WTC11 (cell line): Measurements from ENCODE around the gene IGF2BP1. TPM values are rescaled to one million over a fixed set of nuclear protein-coding genes. Genes with fewer than 3 reads are reported as not detected.

Source experiments
- ATAC-seq: fragments of 200-7000 bp; cut with Tn5 transposase; 2 replicates; pipeline ENCODE4 v1.10.0; 2021; ENCODE audit warnings: mild to moderate bottlenecking, moderate library complexity
- CTCF ChIA-PET: fragments of 300-600 bp; sonication (Branson Sonifier 250); formaldehyde crosslinking; loops from one replicate; lab custom pipeline; 2021; ENCODE audit warnings: antibody characterized with exemption; lab: Charles Lee
- POLR2A ChIA-PET: fragments of 350-600 bp; sonication (Branson Sonifier 250); formaldehyde crosslinking; loops from one replicate; lab custom pipeline; 2021; ENCODE audit warnings: antibody characterized with exemption; lab: Charles Lee
- DNase-seq: peaks from one replicate; pipeline ENCODE4 v3.0.0; 2021; ENCODE audit warnings: low spot score
- H3K27ac Mint-ChIP-seq: 2 replicates; pipeline ENCODE4 v1.8.0; 2021; ENCODE audit warnings: mixed read lengths
- H3K27me3 Mint-ChIP-seq: 2 replicates; pipeline ENCODE4 v1.8.0; 2021; ENCODE audit warnings: low read depth, mild to moderate bottlenecking, moderate library complexity, mixed read lengths
- H3K36me3 Mint-ChIP-seq: 2 replicates; pipeline ENCODE4 v1.8.0; 2021; ENCODE audit warnings: mixed read lengths
- H3K4me1 Mint-ChIP-seq: 2 replicates; pipeline ENCODE4 v1.8.0; 2022; ENCODE audit warnings: mixed read lengths
- H3K4me3 Mint-ChIP-seq: 2 replicates; pipeline ENCODE4 v1.8.0; 2021; ENCODE audit warnings: mild to moderate bottlenecking, moderate library complexity, mixed read lengths
- H3K9me3 Mint-ChIP-seq: 2 replicates; pipeline ENCODE4 v1.8.0; 2021; ENCODE audit warnings: mixed read lengths
- ATF1 ChIP-seq: sonication (generic); formaldehyde crosslinking; IDR thresholded peaks from 2 replicates; pipeline ENCODE4 v1.8.1; 2023; ENCODE audit warnings: mild to moderate bottlenecking, moderate library complexity, missing genetic modification reagents
- ATF6 ChIP-seq: sonication (generic); formaldehyde crosslinking; IDR thresholded peaks from 2 replicates; pipeline ENCODE4 v1.8.1; 2023; ENCODE audit warnings: mild to moderate bottlenecking, missing genetic modification reagents
- CDX4 ChIP-seq: fragments of 250-450 bp; sonication (Bioruptor Pico); IDR thresholded peaks from 2 replicates; pipeline ENCODE4 v1.9.0; 2021; ENCODE audit warnings: moderate library complexity, mild to moderate bottlenecking, inconsistent platforms, borderline replicate concordance
- E2F4 ChIP-seq: sonication (generic); formaldehyde crosslinking; IDR thresholded peaks from 2 replicates; pipeline ENCODE4 v1.8.1; 2022; ENCODE audit warnings: low read depth, mild to moderate bottlenecking, moderate library complexity, missing genetic modification reagents, borderline replicate concordance
- E2F5 ChIP-seq: sonication (generic); formaldehyde crosslinking; IDR thresholded peaks from 2 replicates; pipeline ENCODE4 v1.8.1; 2022; ENCODE audit warnings: mild to moderate bottlenecking, moderate library complexity, missing genetic modification reagents
- ELF4 ChIP-seq: sonication (generic); formaldehyde crosslinking; IDR thresholded peaks from 2 replicates; pipeline ENCODE4 v1.8.1; 2022; ENCODE audit warnings: low read depth, mild to moderate bottlenecking, moderate library complexity, missing genetic modification reagents
- EMX1 ChIP-seq: fragments of 250-450 bp; sonication (Bioruptor Pico); IDR thresholded peaks from 2 replicates; pipeline ENCODE4 v1.8.0; 2021; ENCODE audit warnings: mild to moderate bottlenecking
- ERG ChIP-seq: fragments of 250-450 bp; sonication (Bioruptor Pico); IDR thresholded peaks from 2 replicates; pipeline ENCODE4 v1.8.0; 2021; ENCODE audit warnings: mild to moderate bottlenecking
- MXD4 ChIP-seq: fragments of 250-450 bp; sonication (Bioruptor Pico); IDR thresholded peaks from 2 replicates; pipeline ENCODE4 v1.8.0; 2021; ENCODE audit warnings: mild to moderate bottlenecking, moderate library complexity, borderline replicate concordance
- NFATC4 ChIP-seq: fragments of 250-450 bp; sonication (Bioruptor Pico); IDR thresholded peaks from 2 replicates; pipeline ENCODE4 v1.9.0; 2021; ENCODE audit warnings: mild to moderate bottlenecking
- NR2C2 ChIP-seq: sonication (generic); formaldehyde crosslinking; IDR thresholded peaks from 2 replicates; pipeline ENCODE4 v1.8.0; 2022; ENCODE audit warnings: mild to moderate bottlenecking, missing genetic modification reagents
- NR3C1 ChIP-seq: sonication (generic); formaldehyde crosslinking; conservative IDR thresholded peaks from 2 replicates; pipeline ENCODE4 v1.8.1; 2023; ENCODE audit warnings: low read depth, mild to moderate bottlenecking, missing genetic modification reagents
- RORB ChIP-seq: fragments of 250-450 bp; sonication (Bioruptor Pico); IDR thresholded peaks from 2 replicates; pipeline ENCODE4 v1.9.0; 2021; ENCODE audit warnings: mild to moderate bottlenecking
- SMAD4 ChIP-seq: sonication (generic); formaldehyde crosslinking; IDR thresholded peaks from 2 replicates; pipeline ENCODE4 v1.8.0; 2022; ENCODE audit warnings: mild to moderate bottlenecking, missing genetic modification reagents
- SOX15 ChIP-seq: fragments of 250-450 bp; sonication (Bioruptor Pico); IDR thresholded peaks from 2 replicates; pipeline ENCODE4 v1.9.0; 2021; ENCODE audit warnings: mild to moderate bottlenecking
- TCF7 ChIP-seq: sonication (generic); formaldehyde crosslinking; IDR thresholded peaks from 2 replicates; pipeline ENCODE4 v1.8.0; 2022; ENCODE audit warnings: mild to moderate bottlenecking, low read depth, missing genetic modification reagents, moderate library complexity
- TEAD1 ChIP-seq: sonication (generic); formaldehyde crosslinking; IDR thresholded peaks from 2 replicates; pipeline ENCODE4 v1.8.0; 2022; ENCODE audit warnings: mild to moderate bottlenecking, missing genetic modification reagents
- USF1 ChIP-seq: sonication (generic); formaldehyde crosslinking; IDR thresholded peaks from 2 replicates; pipeline ENCODE4 v1.8.0; 2022; ENCODE audit warnings: mild to moderate bottlenecking, missing genetic modification reagents
- USF2 ChIP-seq: sonication (generic); formaldehyde crosslinking; IDR thresholded peaks from 2 replicates; pipeline ENCODE4 v1.8.1; 2023; ENCODE audit warnings: mild to moderate bottlenecking, missing genetic modification reagents, moderate library complexity
- ZMAT4 ChIP-seq: fragments of 250-450 bp; sonication (Bioruptor Pico); IDR thresholded peaks from 2 replicates; pipeline ENCODE4 v1.9.0; 2021; ENCODE audit warnings: mild to moderate bottlenecking
- ZNF219 ChIP-seq: sonication (generic); formaldehyde crosslinking; IDR thresholded peaks from 2 replicates; pipeline ENCODE4 v1.8.0; 2023; ENCODE audit warnings: missing genetic modification reagents, mild to moderate bottlenecking, borderline replicate concordance
- ZNF423 ChIP-seq: fragments of 250-450 bp; sonication (Bioruptor Pico); IDR thresholded peaks from 2 replicates; pipeline ENCODE4 v2.1.2; 2022; ENCODE audit warnings: mild to moderate bottlenecking, moderate library complexity
- ZNF425 ChIP-seq: fragments of 250-450 bp; sonication (Bioruptor Pico); conservative IDR thresholded peaks from 2 replicates; pipeline ENCODE4 v1.9.0; 2021; ENCODE audit warnings: mild to moderate bottlenecking
- total RNA-seq: library from RNA; stranded (reverse); gene quantifications from 3 replicates; pipeline ENCODE4 v1.2.3, GENCODE V29; 2021

Gene IGF2BP1
- total RNA-seq, 1 experiment from 2014 or later = 392 TPM

- ChIA-PET POLR2A (interaction anchor here (0.7 kb wide), 1 partner anchor 19 kb away, joined by 5 read pairs; no protein-coding TSS in a partner anchor), CTCF (interaction anchor here (1.3 kb wide), 1 partner anchor 8 kb away, joined by 3 read pairs; no protein-coding TSS in a partner anchor)
- no peak overlapping the region for H3K4me3 Mint-ChIP-seq
- H3K27me3 Mint-ChIP-seq = no peaks in the 10 kb centered on the region
- H3K9me3 Mint-ChIP-seq = no peaks in the 10 kb centered on the region
- ATAC-seq (no peak), DNase-seq (no peak)
- peak overlapping the region; percentile 57 for H3K27ac Mint-ChIP-seq
- H3K4me1 Mint-ChIP-seq = peaks cover 42% of the 10 kb centered on the region
- peaks cover 64% of the 10 kb centered on the region for H3K36me3 Mint-ChIP-seq
- no peak for TF ChIP-seq SOX15 (CRISPR knock-in tag)
- no peak for TF ChIP-seq SMAD4 (CRISPR knock-in tag)
- TF ChIP-seq E2F4 (CRISPR knock-in tag) = no peak
- TF ChIP-seq CDX4 (CRISPR knock-in tag) = no peak
- TF ChIP-seq EMX1 = no peak
- TF ChIP-seq ZNF425 (CRISPR knock-in tag) = no peak
- no peak for TF ChIP-seq USF2
- TF ChIP-seq NR2C2 (CRISPR knock-in tag) = no peak
- no peak for TF ChIP-seq TCF7 (CRISPR knock-in tag)
- TF ChIP-seq ATF6 = no peak
- no peak for TF ChIP-seq ATF1 (CRISPR knock-in tag)
- TF ChIP-seq TEAD1 (CRISPR knock-in tag) = no peak
- TF ChIP-seq ERG (CRISPR knock-in tag) = no peak
- no peak for TF ChIP-seq USF1 (CRISPR knock-in tag)
- TF ChIP-seq ZNF423 (CRISPR knock-in tag) = no peak
- TF ChIP-seq NFATC4 (CRISPR knock-in tag) = no peak
Observed at GRCh38 chr17:49028271-49028670, 31.1 kb downstream of the IGF2BP1 start.

- Mint-ChIP-seq H3K36me3 (peaks cover 55% of the 10 kb centered on the region), H3K27me3 (no peaks in the 10 kb centered on the region), H3K9me3 (no peaks in the 10 kb centered on the region), H3K4me1 (peaks cover 32% of the 10 kb centered on the region), H3K4me3 (no peak overlapping the region), H3K27ac (peak overlapping the region; percentile 45; the same call in 1 of the 2 replicates)
- DNase-seq (no peak), ATAC-seq (no peak)
- POLR2A ChIA-PET = interaction anchor here (0.6 kb wide), 2 partner anchors 90 to 131 kb away, joined by 6 to 7 read pairs; no protein-coding TSS in a partner anchor
- CTCF ChIA-PET = interaction anchor here (0.7 to 8.1 kb wide), 3 partner anchors 9 to 151 kb away, joined by 3 to 182 read pairs (median 40); no protein-coding TSS in a partner anchor
- TF ChIP-seq ERG (CRISPR knock-in tag) = no peak
- no peak for TF ChIP-seq ELF4 (CRISPR knock-in tag)
- no peak for TF ChIP-seq MXD4 (CRISPR knock-in tag)
- TF ChIP-seq E2F5 (CRISPR knock-in tag) = no peak
- no peak for TF ChIP-seq ZMAT4 (CRISPR knock-in tag)
- TF ChIP-seq NR2C2 (CRISPR knock-in tag) = no peak
- no peak for TF ChIP-seq NR3C1
- no peak for TF ChIP-seq RORB
- TF ChIP-seq ZNF219 (CRISPR knock-in tag) = no peak
Observed at GRCh38 chr17:49029801-49030200, 32.6 kb downstream of the IGF2BP1 start.
